Dendritic cell treated with granulocyte-macrophage colony-stimulating factor and Interleukin-4, amounts not matched to agents 40 ng/mL and 50 ng/mL, for 4 days (primary cell): ENCODE data around the gene PKD1L1.

Experiments used
- H3K27ac Mint-ChIP-seq: one replicate; pipeline ENCODE4 v1.8.0; 2022; ENCODE audit warnings: mild to moderate bottlenecking, mixed read lengths
- H3K27me3 Mint-ChIP-seq: one replicate; pipeline ENCODE4 v1.8.0; 2022; ENCODE audit warnings: mild to moderate bottlenecking, mixed read lengths
- H3K36me3 Mint-ChIP-seq: one replicate; pipeline ENCODE4 v1.8.0; 2022; ENCODE audit warnings: low read depth, mixed read lengths
- H3K4me1 Mint-ChIP-seq: one replicate; pipeline ENCODE4 v1.8.0; 2022; ENCODE audit warnings: low read depth, mixed read lengths
- H3K4me3 Mint-ChIP-seq: one replicate; pipeline ENCODE4 v1.8.0; 2022; ENCODE audit warnings: mild to moderate bottlenecking, moderate library complexity, mixed read lengths
- H3K9me3 Mint-ChIP-seq: one replicate; pipeline ENCODE4 v1.8.0; 2022; ENCODE audit warnings: mixed read lengths
- intact Hi-C: fragments of 100-400 bp; cut with micrococcal nuclease; formaldehyde crosslinking; loops from one replicate; pipeline ENCODE4 v1.15.0; 2022

The PKD1L1 gene

DNA sequence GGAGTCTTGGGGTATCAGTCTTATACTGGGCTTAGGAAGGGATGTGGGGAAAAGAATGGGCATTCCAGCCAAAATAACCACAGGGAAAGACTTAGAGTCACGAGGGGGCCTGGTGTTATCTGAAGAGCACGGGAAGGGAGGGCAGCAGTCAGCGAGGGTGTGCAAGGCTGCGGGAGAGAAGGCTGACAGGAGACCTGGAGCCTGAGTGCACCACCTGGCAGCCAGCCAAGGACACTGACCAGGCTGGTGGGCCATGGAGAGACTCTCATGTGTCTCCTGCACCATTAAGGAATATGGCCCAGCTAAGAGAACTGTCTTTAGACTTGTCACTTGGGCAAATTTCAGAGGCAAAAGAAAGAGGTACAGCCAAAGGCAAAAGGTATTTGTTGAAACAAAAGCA, 69.6 kb downstream of the PKD1L1 start:
- Mint-ChIP-seq H3K4me1 (no peaks in the 10 kb centered on the region), H3K36me3 (no peaks in the 10 kb centered on the region), H3K27me3 (peaks cover 7% of the 10 kb centered on the region), H3K9me3 (no peaks in the 10 kb centered on the region), H3K4me3 (no peak overlapping the region), H3K27ac (no peak overlapping the region)
- intact Hi-C loops = no loop called here

DNA sequence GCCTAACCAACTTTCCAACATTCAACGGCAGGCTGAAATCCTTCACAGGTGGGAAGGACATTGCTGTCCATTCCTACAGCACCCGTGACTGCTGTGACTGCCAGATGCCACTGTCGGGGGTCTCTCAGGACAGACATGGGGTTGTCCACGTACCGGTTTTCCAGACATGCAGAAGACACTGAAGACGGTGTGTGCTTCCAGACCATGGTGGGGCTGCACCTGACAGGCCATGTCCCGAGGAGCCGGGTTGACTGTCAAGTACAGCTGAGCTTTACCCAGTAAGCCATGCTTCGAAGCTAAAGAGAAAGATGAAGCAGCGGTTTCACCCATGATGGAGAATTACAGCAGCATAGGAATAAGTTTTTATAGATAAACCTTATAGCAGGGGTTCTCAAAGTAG, 70.9 kb downstream of the PKD1L1 start:
- Mint-ChIP-seq H3K27me3 (peaks cover 6% of the 10 kb centered on the region), H3K4me3 (no peak overlapping the region), H3K27ac (no peak overlapping the region), H3K36me3 (no peaks in the 10 kb centered on the region), H3K9me3 (no peaks in the 10 kb centered on the region), H3K4me1 (no peaks in the 10 kb centered on the region)
- intact Hi-C loops = no loop called here

DNA sequence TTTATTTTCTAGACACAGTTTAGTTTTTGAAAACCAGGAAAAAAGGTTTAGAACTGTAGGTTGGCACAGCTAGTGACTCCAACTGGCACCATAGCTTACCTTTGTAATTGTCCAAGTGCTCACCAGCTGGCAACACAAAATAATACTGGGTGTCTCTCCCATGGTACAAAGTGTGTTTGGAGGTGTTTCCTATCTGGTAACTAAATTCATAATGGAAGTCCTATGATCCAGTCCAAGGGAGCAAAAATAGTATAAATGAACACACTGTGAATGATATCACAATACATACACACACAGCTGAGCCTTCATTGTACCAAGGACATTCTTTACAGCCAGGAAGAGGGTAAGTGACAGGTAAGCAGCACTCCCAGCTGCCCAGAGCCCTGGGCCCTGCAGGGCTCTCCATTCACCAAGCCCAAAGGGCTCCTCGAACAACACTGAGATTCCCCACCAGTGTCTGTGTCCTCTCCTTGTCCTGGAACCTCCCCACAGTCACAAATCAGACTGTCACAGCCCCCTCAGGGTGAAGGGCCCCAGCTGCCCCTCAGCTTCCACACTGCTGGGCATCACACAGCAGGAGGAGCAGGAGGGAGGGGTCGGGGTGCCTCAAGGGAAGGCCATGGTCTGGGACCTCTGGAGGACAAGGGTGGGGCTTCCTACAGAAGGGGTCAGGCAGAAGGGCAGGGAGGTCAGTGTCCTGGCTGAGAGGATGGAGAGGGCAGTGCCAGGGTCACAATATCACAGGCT, 72.1 kb downstream of the PKD1L1 start:
- Mint-ChIP-seq H3K4me3 (no peak overlapping the region), H3K9me3 (no peaks in the 10 kb centered on the region), H3K27ac (no peak overlapping the region), H3K4me1 (no peaks in the 10 kb centered on the region), H3K36me3 (no peaks in the 10 kb centered on the region), H3K27me3 (peaks cover 5% of the 10 kb centered on the region)
- intact Hi-C loops = no loop called here

DNA sequence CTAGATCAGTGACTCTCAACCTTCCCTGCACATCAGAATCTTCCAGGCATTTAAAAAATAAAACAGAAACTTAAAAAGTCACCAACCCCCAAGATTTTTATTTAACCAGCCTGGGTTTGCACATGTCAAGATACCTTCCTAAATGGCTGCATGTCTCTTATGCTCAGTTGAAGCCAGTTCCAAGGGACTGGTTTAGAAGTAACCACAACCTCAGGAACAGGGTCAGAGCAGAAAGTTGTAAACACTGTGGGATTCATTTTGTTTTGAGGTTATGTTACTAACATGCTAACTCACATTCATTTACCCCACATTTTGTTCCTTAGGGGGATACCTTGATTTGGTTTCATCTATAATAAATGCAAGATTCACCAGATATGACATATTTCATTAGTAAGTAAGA, 72.9 kb downstream of the PKD1L1 start:
- Mint-ChIP-seq H3K4me1 (no peaks in the 10 kb centered on the region), H3K27ac (no peak overlapping the region), H3K4me3 (no peak overlapping the region), H3K9me3 (no peaks in the 10 kb centered on the region), H3K36me3 (no peaks in the 10 kb centered on the region), H3K27me3 (peaks cover 5% of the 10 kb centered on the region)
- intact Hi-C loops = no loop called here

DNA sequence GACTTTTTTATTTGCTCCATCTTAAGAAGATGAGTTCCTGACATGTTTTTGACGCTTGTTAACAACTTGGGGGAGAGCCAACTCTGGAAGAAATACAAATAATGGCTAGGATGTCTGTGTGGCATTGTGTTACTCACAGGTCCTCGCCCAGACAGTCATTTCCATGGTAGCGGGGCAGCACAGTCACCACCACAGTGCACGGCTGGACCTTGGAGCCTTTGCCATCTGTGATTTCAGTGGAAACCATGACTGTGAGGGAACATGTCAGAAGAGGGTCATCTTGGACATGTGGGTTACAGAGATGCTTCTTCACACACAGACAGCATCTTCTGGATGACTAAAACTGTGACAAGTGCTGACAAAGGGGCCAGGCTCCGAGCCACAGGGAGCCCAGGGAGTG, 74.5 kb downstream of the PKD1L1 start:
- H3K27ac Mint-ChIP-seq = no peak overlapping the region
- intact Hi-C loops = no loop called here
- peaks cover 8% of the 10 kb centered on the region for H3K27me3 Mint-ChIP-seq

DNA sequence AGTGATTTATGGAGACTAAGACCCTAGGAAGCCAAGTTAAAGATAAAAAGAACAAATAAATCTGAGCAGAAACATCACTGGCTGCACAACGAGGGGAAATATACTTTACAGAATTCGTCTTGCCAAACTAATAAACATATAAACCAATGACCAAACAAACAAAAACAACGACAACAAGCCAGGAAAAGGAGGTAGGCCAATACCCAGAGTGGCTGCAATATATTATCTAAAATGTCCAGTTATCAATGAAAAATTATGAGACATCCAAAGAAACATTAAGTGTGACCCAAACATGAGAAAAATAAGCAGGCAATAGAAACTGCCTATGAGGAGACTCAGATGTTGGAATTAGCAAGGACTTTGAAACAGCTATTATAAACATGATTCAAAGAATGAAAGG, 81.0 kb downstream of the PKD1L1 start:
- Mint-ChIP-seq H3K27me3 (peaks cover 8% of the 10 kb centered on the region), H3K9me3 (no peaks in the 10 kb centered on the region), H3K4me3 (no peak overlapping the region), H3K4me1 (no peaks in the 10 kb centered on the region), H3K36me3 (no peaks in the 10 kb centered on the region), H3K27ac (no peak overlapping the region)
- intact Hi-C loops = no loop called here

More for the DNA sequence above, 74.5 kb downstream of the PKD1L1 start:
- H3K36me3 Mint-ChIP-seq = no peaks in the 10 kb centered on the region
- no peak overlapping the region for H3K4me3 Mint-ChIP-seq
- no peaks in the 10 kb centered on the region for H3K9me3 Mint-ChIP-seq
- H3K4me1 Mint-ChIP-seq = no peaks in the 10 kb centered on the region

DNA sequence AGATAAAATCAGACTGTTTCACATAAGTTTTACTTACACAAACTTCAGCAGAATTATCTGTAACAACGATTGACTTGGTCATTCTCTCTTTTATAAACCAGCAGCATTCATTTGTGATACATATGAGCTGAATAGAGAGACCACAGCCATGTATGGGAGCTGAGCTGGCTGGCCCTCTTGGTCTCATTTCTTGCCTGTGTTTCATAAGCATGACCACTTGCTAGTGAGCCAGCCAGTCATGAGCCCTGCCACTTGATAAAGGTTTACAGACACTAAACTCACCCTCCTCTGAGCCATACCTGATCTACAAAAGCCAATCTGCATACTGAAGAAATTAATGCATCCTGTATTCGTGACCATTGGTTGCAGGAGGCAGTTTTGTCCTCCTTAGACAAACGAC, 82.1 kb downstream of the PKD1L1 start:
- H3K4me3 Mint-ChIP-seq = no peak overlapping the region
- no peaks in the 10 kb centered on the region for H3K4me1 Mint-ChIP-seq
- H3K9me3 Mint-ChIP-seq = no peaks in the 10 kb centered on the region
- intact Hi-C loops = no loop called here
- peaks cover 4% of the 10 kb centered on the region for H3K27me3 Mint-ChIP-seq
- no peaks in the 10 kb centered on the region for H3K36me3 Mint-ChIP-seq
- no peak overlapping the region for H3K27ac Mint-ChIP-seq

DNA sequence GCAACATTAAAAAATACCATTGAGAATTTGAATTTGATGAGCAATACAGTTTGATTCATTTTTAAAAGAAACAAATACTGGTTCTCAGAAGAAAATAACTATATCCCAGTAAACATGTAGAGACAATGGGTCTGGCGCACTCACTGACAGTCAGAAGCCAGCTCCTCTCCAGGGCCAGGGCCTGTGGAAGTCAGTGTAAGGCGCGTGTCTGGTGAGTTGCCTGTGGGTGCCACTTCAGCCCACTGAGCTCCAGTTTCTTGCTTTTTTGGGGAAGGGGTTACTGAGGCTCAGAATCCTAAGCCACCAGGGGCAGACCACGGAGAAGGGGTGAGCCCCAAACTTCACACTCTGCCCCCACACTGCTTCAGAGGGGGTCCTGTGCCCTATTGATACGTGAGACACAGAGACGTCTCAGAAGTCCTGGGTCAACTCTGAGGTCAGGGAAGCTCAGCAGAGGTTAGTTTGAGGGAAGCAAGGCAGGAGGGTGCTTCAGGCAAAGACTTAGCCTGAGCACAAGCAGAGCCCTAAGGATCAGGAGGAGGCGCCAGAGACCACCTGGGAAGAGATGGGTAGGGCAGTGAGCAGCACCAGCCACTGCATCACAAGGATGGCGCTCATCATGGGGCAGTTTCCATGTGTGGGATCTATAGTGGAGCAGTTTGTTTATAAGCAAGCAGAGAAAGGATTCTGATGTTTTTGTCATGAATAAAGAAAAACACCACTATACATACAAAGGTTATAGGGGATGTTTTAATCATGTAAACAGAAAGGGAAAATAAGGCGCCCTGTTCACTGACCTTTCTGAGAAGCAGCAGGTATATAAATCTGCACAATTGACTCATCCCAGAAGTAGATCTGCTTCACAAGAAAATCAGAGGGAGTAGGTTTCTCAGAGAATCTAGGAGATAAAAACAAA, 95.7 kb downstream of the PKD1L1 start:
- intact Hi-C loops = no loop called here
- Mint-ChIP-seq H3K36me3 (no peaks in the 10 kb centered on the region), H3K4me1 (no peaks in the 10 kb centered on the region), H3K27ac (no peak overlapping the region), H3K27me3 (peaks cover 8% of the 10 kb centered on the region), H3K4me3 (no peak overlapping the region), H3K9me3 (no peaks in the 10 kb centered on the region)

DNA sequence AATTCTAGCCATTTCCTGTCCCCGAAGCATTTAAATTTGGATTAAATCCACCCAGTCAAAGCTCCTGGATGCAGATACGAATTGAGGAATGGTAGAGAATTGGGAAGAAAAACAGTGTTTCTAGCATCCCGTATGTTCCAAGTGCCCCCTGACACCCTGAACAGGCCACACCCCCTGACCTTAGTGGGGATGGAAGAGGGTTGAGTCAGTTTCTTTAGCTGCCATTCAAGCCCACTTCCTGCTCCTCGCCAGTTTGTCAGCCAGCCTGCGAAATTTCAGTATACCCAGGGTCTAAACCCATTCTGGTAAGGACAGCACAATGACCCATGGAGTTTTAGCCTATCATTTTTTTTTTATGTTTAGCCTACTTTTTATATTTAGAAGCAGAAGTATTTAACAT, 101.1 kb downstream of the PKD1L1 start:
- Mint-ChIP-seq H3K4me1 (no peaks in the 10 kb centered on the region), H3K9me3 (no peaks in the 10 kb centered on the region), H3K27ac (no peak overlapping the region), H3K4me3 (no peak overlapping the region), H3K27me3 (peaks cover 23% of the 10 kb centered on the region), H3K36me3 (no peaks in the 10 kb centered on the region)
- intact Hi-C loops = no loop called here

DNA sequence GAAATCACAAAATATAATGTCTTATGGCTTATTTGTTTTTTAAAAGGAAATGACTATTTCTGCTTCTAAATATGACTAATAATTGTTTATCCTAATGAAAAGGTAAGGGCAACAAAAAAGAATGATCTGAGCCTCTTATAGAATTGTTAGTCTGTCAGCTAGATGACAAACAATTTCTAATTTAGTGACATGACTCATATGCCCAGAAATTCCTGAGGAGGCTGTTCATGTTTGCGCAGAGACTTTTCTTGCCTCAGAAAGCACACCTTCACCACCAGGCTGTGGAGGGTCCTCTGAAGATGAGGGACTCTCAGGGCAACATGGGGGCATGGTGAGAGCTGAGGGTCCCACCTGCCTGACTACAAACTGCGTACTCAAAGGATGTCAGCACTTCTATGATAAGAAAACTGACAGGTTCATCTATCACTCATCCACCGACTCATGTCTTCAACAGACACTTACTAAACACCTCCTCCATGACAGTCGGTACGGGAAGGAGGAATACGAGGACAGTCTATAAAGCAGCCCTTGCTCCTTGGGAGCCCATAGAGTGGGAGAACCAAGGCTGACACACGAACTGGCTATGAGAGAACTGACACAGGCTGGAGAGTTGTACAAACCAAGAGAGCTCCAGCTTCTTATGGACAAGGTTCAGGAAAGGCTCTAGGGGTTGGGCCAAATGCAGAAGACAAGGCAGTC, 102.0 kb downstream of the PKD1L1 start:
- Mint-ChIP-seq H3K27me3 (peaks cover 24% of the 10 kb centered on the region), H3K9me3 (no peaks in the 10 kb centered on the region), H3K36me3 (no peaks in the 10 kb centered on the region), H3K27ac (no peak overlapping the region), H3K4me1 (no peaks in the 10 kb centered on the region), H3K4me3 (no peak overlapping the region)
- intact Hi-C loops = no loop called here

DNA sequence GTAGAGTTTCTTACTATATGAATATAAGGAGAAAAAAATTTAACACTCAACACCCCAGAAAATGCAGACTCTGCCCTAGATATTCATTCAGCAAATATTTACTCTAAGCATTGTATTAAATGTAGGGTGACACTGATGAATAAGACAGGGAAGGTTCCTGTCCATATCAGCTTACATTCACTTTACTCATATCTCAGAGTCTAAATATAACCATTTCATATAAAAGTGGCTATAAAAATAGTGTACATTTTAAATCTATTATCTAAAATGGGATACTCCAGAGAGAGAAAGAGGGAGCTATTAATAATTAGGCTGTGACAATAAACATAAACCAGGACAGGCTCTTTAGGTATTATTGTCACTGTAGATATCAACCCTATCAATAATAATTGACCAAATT, 104.0 kb downstream of the PKD1L1 start:
- H3K4me3 Mint-ChIP-seq = no peak overlapping the region
- H3K27ac Mint-ChIP-seq = no peak overlapping the region
- H3K9me3 Mint-ChIP-seq = no peaks in the 10 kb centered on the region
- intact Hi-C loops = no loop called here
- H3K4me1 Mint-ChIP-seq = no peaks in the 10 kb centered on the region
- H3K36me3 Mint-ChIP-seq = no peaks in the 10 kb centered on the region
- peaks cover 28% of the 10 kb centered on the region for H3K27me3 Mint-ChIP-seq

DNA sequence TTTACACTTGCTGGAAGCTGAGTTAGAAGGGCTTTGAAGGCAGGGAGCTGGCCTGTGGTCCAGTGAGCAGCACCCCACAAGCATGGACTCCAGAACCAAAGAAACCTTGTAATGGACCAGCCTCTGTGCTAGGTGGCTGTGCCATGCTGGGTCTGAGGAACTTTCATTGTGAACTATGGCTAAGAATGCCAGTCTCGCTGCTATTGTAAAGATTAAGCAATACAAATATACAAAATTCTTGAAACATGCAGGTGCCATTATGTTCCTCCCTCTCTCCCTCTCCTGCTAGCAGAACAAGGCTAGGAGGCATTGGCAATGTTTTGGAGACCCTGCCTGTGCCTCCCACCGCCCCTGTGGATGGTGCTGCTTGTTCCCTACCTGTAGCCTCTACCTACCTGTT, 105.0 kb downstream of the PKD1L1 start:
- no peaks in the 10 kb centered on the region for H3K4me1 Mint-ChIP-seq
- no peak overlapping the region for H3K4me3 Mint-ChIP-seq
- no peak overlapping the region for H3K27ac Mint-ChIP-seq
- H3K36me3 Mint-ChIP-seq = no peaks in the 10 kb centered on the region
- H3K27me3 Mint-ChIP-seq = peaks cover 26% of the 10 kb centered on the region
- H3K9me3 Mint-ChIP-seq = no peaks in the 10 kb centered on the region
- intact Hi-C loops = no loop called here

DNA sequence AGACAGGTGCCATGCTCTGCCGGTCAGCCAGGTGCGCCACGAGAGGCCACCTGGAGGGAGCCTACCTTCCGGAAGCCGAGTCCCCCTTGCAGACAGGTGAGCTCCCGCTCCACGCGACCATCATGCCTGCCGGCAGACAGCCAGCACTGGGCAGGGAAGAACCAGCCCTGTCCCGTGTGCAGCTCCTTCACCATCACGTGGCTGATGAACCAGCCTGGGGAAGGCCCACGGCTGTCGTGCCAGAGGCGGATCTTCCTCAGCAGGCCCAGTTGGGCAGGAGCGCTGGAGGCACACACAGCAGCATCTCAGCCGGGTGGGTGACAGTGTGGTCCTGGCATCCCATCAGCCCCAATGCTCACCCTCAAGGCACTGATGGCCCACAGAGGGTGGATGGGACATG, 108.9 kb downstream of the PKD1L1 start:
- Mint-ChIP-seq H3K27me3 (peaks cover 21% of the 10 kb centered on the region), H3K27ac (no peak overlapping the region), H3K9me3 (no peaks in the 10 kb centered on the region), H3K36me3 (no peaks in the 10 kb centered on the region), H3K4me1 (no peaks in the 10 kb centered on the region), H3K4me3 (no peak overlapping the region)
- intact Hi-C loops = no loop called here

DNA sequence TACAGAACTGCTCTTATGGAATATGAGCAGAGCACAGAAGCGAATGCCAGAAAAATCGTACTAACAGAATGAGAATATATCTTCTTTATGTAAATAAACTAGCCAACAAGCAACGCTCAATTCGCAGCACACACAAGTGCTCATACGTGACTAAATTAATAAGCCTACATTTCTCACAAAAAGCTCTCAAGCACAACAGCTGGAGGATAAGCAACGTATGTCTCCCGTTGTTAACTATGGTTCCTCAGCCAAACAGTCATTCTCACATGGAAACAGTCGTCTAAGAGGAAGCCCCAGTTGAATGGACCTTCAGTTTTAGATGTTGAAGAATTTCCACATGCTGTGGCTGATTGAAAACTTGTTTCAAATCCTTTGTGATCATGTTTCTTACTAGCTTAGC, 110.4 kb downstream of the PKD1L1 start:
- no peaks in the 10 kb centered on the region for H3K4me1 Mint-ChIP-seq
- no peaks in the 10 kb centered on the region for H3K9me3 Mint-ChIP-seq
- peaks cover 15% of the 10 kb centered on the region for H3K27me3 Mint-ChIP-seq
- no peak overlapping the region for H3K4me3 Mint-ChIP-seq
- intact Hi-C loops = no loop called here
- H3K36me3 Mint-ChIP-seq = no peaks in the 10 kb centered on the region
- no peak overlapping the region for H3K27ac Mint-ChIP-seq
